ENCODE data around the gene POU2AF3.

DNA sequence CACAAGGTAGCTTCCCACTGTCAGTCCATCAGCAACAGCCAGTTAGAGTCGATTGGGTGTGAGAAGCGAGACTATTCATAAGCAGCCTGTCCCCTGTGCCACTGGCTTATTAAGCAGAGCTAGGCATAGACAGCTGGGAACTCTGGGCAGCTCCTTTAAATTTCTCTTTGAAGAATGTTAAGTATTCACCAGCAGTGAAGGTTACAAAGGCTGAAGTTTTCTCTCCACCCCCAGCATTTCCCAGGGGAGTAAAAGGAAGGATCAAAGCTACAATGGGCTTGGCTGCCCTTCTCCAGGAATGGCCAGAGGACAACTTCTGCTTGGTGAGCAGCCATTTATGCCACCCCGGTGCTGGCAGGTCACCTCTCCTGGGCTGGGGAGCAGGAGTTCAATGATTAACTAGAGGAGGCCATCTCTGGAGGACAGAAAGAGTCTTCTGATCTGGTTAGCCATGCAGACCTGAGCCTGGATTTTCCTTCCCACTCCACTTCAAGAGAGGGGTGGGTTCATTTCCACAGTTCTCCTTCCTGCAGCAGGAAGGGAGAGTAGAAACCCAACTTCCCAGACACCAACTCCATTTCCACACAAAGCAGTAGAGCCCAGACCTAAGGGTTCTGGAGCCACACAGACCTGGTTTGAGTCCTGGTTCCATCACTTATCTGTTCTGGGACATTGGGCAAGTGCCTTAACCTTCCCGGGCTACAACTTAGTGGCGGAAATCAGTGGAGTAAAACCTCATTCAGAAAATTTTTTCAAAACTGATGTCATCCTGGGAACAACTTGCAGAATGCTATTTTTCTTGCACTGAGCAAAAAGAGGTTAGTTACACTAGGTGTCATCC is 22.6 kb downstream of the POU2AF3 start:
- TF ChIP-seq, protein P1, sequence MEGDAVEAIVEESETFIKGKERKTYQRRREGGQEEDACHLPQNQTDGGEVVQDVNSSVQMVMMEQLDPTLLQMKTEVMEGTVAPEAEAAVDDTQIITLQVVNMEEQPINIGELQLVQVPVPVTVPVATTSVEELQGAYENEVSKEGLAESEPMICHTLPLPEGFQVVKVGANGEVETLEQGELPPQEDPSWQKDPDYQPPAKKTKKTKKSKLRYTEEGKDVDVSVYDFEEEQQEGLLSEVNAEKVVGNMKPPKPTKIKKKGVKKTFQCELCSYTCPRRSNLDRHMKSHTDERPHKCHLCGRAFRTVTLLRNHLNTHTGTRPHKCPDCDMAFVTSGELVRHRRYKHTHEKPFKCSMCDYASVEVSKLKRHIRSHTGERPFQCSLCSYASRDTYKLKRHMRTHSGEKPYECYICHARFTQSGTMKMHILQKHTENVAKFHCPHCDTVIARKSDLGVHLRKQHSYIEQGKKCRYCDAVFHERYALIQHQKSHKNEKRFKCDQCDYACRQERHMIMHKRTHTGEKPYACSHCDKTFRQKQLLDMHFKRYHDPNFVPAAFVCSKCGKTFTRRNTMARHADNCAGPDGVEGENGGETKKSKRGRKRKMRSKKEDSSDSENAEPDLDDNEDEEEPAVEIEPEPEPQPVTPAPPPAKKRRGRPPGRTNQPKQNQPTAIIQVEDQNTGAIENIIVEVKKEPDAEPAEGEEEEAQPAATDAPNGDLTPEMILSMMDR (conservative IDR thresholded peaks at IDR 0.05; ENCODE audit: low read length): no peak
- no peak for TF ChIP-seq EZH2phosphoT487 (IDR thresholded peaks at IDR 0.05; ENCODE audit: borderline replicate concordance)

Data from Loucy (cell line).